Measurements from ENCODE around the gene IL1F10.

DNA sequence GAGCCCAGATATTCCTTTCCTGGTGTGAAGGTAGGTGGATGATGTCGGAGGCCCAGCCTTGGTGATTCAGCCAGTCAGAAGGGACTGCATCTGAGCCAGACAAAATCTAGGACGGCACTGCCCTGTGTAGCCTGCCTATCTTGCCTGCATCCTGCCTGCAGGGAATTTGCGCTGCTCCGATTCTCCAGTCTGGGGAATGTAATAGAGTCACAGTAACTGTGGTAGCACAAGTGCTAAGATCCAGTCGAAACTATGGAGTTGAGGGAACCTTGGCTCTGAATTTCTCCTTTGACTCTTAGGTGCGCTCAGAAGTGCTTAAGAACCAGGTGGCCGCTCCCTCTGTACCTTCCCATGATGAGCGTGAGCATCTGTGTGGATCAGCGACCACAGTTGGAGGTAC is 31.0 kb upstream of the IL1F10 start:
- TF ChIP-seq, protein P1, sequence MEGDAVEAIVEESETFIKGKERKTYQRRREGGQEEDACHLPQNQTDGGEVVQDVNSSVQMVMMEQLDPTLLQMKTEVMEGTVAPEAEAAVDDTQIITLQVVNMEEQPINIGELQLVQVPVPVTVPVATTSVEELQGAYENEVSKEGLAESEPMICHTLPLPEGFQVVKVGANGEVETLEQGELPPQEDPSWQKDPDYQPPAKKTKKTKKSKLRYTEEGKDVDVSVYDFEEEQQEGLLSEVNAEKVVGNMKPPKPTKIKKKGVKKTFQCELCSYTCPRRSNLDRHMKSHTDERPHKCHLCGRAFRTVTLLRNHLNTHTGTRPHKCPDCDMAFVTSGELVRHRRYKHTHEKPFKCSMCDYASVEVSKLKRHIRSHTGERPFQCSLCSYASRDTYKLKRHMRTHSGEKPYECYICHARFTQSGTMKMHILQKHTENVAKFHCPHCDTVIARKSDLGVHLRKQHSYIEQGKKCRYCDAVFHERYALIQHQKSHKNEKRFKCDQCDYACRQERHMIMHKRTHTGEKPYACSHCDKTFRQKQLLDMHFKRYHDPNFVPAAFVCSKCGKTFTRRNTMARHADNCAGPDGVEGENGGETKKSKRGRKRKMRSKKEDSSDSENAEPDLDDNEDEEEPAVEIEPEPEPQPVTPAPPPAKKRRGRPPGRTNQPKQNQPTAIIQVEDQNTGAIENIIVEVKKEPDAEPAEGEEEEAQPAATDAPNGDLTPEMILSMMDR (IDR thresholded peaks at IDR 0.05; ENCODE audit: low read depth, low read length): no peak
- no peak for TF ChIP-seq EZH2phosphoT487 (IDR thresholded peaks at IDR 0.05; ENCODE audit: low read depth)

Data from OCI-LY3 (cell line).